Thoracic aorta (tissue), 2 donors: Measurements from ENCODE around the gene OR1F1. TPM values are rescaled to one million over a fixed set of nuclear protein-coding genes. Genes with fewer than 3 reads are reported as not detected.

Experiments
- ATAC-seq: fragments of 150-250 bp; one replicate; pipeline ENCODE4 v1.8.0; 2017; ENCODE audit warnings: low read depth; ENCODE audit not compliant: insufficient number of reproducible peaks, low FRiP score
- DNase-seq: peaks from one replicate; pipeline ENCODE4 v3.0.0-alpha.2; 2020; ENCODE audit warnings: low spot score
- H3K27ac ChIP-seq, 2 donors: fragments of 200-600 bp; sonication (generic); 1 replicate in 1 of 2; 2 replicates in 1 of 2; pipeline ENCODE4 v1.5.1; 2016; ENCODE audit warnings: mild to moderate bottlenecking in 2 of 2, moderate library complexity in 2 of 2
- H3K27me3 ChIP-seq: fragments of 200-600 bp; sonication (generic); replicated peaks from 2 replicates; pipeline ENCODE4 v1.6.0; 2016; ENCODE audit warnings: mild to moderate bottlenecking; ENCODE audit not compliant: insufficient read depth
- H3K36me3 ChIP-seq: fragments of 200-600 bp; sonication (generic); one replicate; pipeline ENCODE4 v1.5.1; 2016
- H3K4me1 ChIP-seq, 2 donors: fragments of 200-600 bp; sonication (generic); 1 replicate in 1 of 2; 2 replicates in 1 of 2; pipeline versions ENCODE4 v1.5.1 to v1.6.0; 2016; ENCODE audit warnings: low read depth in 2 of 2, mild to moderate bottlenecking in 1 of 2; ENCODE audit not compliant: control insufficient read depth in 1 of 2
- H3K4me3 ChIP-seq: fragments of 200-600 bp; sonication (generic); 2 replicates; pipeline ENCODE4 v1.5.1; 2016; ENCODE audit warnings: mild to moderate bottlenecking
- H3K9me3 ChIP-seq: fragments of 200-600 bp; sonication (generic); 2 replicates; pipeline ENCODE4 v1.5.1; 2016
- total RNA-seq, 2 donors: library from RNA; depleted of rRNA; stranded (reverse); fragments of >200 nt; gene quantifications; one replicate each; pipeline versions ENCODE4 v1.1.0 to v1.2.3, GENCODE V29; 2016
- TF ChIP-seq, protein P1 (sequence below): fragments of 200-600 bp; sonication (generic); IDR thresholded peaks from one replicate; pipeline ENCODE4 v1.5.1; 2019; ENCODE audit warnings: antibody characterized with exemption

The OR1F1 gene
- total RNA-seq, 2 donors from 2014 or later, result not detected

GRCh38 chr16:3223913-3224515 lies 36.0 kb downstream of the OR1F1 start:
- Histone ChIP-seq H3K9me3 (peaks cover 73% of the 10 kb centered on the region), H3K4me3 (no peak overlapping the region), H3K27ac (no peak overlapping the region), H3K4me1 (no peaks in the 10 kb centered on the region), H3K27me3 (no peaks in the 10 kb centered on the region), H3K36me3 (peaks cover 57% of the 10 kb centered on the region)
- ATAC-seq (no peak), DNase-seq (no peak)
- TF ChIP-seq, protein P1, sequence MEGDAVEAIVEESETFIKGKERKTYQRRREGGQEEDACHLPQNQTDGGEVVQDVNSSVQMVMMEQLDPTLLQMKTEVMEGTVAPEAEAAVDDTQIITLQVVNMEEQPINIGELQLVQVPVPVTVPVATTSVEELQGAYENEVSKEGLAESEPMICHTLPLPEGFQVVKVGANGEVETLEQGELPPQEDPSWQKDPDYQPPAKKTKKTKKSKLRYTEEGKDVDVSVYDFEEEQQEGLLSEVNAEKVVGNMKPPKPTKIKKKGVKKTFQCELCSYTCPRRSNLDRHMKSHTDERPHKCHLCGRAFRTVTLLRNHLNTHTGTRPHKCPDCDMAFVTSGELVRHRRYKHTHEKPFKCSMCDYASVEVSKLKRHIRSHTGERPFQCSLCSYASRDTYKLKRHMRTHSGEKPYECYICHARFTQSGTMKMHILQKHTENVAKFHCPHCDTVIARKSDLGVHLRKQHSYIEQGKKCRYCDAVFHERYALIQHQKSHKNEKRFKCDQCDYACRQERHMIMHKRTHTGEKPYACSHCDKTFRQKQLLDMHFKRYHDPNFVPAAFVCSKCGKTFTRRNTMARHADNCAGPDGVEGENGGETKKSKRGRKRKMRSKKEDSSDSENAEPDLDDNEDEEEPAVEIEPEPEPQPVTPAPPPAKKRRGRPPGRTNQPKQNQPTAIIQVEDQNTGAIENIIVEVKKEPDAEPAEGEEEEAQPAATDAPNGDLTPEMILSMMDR, result no peak

DNA sequence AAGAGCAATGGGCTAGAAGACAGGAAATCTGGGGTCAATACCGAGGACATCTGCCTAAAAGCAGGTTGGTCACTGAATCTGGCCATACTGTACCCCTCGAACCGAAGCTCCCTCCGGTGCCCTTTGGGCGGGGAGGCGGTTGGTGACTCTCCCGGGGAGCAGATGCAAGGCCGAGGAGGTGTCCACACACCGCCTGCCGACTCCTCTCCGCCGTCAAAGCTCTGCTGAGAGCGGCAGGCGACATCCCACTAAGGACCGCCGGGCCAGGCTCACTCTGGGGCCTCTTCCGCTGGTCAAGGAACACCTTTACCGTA lies 46.5 kb downstream of the OR1F1 start:
- Histone ChIP-seq H3K27ac (peak overlapping the region; percentile 97), H3K4me3 (peak overlapping the region; percentile 93), H3K4me1 (peaks cover 6 to 15% of the 10 kb centered on the region in 2 donors), H3K9me3 (no peaks in the 10 kb centered on the region), H3K36me3 (peaks cover 34% of the 10 kb centered on the region), H3K27me3 (no peaks in the 10 kb centered on the region)
- ATAC-seq (no peak), DNase-seq (no peak)
- TF ChIP-seq, protein P1, result no peak

DNA sequence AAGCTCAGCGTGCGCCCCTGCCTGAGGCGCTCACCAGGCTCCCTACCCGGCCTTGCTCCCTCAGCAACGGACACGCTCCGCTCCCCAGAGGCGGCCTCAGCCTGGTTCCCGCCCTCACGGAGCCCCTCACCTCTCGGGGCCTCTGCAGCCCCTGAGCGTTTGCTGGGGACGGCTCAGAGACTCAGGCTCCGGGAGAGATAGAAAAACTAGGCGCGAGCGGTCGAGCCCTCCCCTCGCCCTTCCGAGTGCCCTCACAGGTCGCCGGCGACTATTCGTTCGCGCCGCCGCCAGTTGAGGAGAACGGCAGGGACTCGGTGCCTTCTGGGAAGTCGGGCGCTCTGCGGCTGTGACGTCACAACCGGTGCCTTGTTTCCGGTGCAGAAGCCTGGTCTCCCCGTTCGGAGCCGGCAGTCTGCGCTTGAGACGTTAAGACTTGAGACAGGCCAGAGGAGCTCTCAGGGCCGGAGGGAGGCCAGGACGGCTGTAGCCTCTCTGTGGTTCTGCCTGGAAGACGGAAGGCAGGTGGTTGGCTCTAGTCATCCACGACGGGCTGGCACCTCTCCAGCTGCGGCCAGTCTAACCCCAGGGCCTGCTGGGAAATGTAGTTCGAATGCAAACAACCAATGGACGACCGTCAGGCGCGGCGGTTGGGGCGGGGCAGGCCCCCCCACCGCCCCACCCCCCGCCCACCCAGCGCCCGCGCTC lies 47.0 kb downstream of the OR1F1 start, which contains the start of gene ZNF200:
Gene ZNF200, minus strand, starts transcription at position 302 of the 705 bp plus-strand sequence. CDS start 1,403 bp downstream, outside the sequence.
- peak; percentile 82 for DNase-seq
- Histone ChIP-seq H3K4me3 (peak within 1 kb of the TSS; percentile 93), H3K27ac (peak within 1 kb of the TSS; percentile 97), H3K4me1 (peaks cover 6 to 15% of the 10 kb centered on the region in 2 donors), H3K36me3 (peaks cover 29% of the 10 kb centered on the region), H3K9me3 (no peaks in the 10 kb centered on the region), H3K27me3 (no peaks in the 10 kb centered on the region)
- TF ChIP-seq, protein P1, result no peak
- peak; percentile 83 for ATAC-seq

- ATAC-seq (no peak), DNase-seq (no peak)
- Histone ChIP-seq H3K9me3 (no peaks in the 10 kb centered on the region), H3K36me3 (peaks cover 18% of the 10 kb centered on the region), H3K4me1 (peaks cover 6 to 15% of the 10 kb centered on the region in 2 donors), H3K4me3 (no peak overlapping the region), H3K27me3 (no peaks in the 10 kb centered on the region), H3K27ac (no peak overlapping the region)
- TF ChIP-seq, protein P1, result no peak
Measured at GRCh38 chr16:3235856-3236669, 48.1 kb downstream of the OR1F1 start.

- no peaks in the 10 kb centered on the region for H3K4me1 ChIP-seq
- H3K36me3 ChIP-seq, result no peaks in the 10 kb centered on the region
- no peak for ATAC-seq
- no peak overlapping the region for H3K4me3 ChIP-seq
- no peak for DNase-seq
- H3K9me3 ChIP-seq, result no peaks in the 10 kb centered on the region
- no peaks in the 10 kb centered on the region for H3K27me3 ChIP-seq
- no peak overlapping the region for H3K27ac ChIP-seq
- TF ChIP-seq, protein P1, result no peak
Measured at GRCh38 chr16:3241761-3242160, 53.8 kb downstream of the OR1F1 start.
